Omental fat pad (tissue), 4 donors: ENCODE data around the gene RAP1GDS1. TPM values are rescaled to one million over a fixed set of nuclear protein-coding genes. Genes with fewer than 3 reads are reported as not detected.

ENCODE experiments used
- ATAC-seq: fragments of 150-250 bp; one replicate; pipeline ENCODE4 v1.9.1; 2016; ENCODE audit warnings: mild to moderate bottlenecking, moderate library complexity; ENCODE audit not compliant: low FRiP score
- DNase-seq: peaks from one replicate; pipeline ENCODE4 v3.0.0-alpha.2; 2019; ENCODE audit warnings: low spot score
- total RNA-seq, 4 donors: library from RNA; depleted of rRNA; stranded (reverse); fragments of >200 nt; gene quantifications; one replicate each; pipeline ENCODE4 v1.1.0, GENCODE V29; 2016
- TF ChIP-seq, protein P1 (sequence below), 3 donors: fragments of 450-650 bp; IDR thresholded peaks; one replicate each; pipeline ENCODE4 v1.5.1; 2016 to 2017; ENCODE audit warnings: antibody characterized with exemption in 3 of 3, mild to moderate bottlenecking in 3 of 3, moderate library complexity in 2 of 3

Gene RAP1GDS1
- total RNA-seq, 4 donors from 2014 or later: 21.3 to 45.1 (median 34.3) TPM

DNA sequence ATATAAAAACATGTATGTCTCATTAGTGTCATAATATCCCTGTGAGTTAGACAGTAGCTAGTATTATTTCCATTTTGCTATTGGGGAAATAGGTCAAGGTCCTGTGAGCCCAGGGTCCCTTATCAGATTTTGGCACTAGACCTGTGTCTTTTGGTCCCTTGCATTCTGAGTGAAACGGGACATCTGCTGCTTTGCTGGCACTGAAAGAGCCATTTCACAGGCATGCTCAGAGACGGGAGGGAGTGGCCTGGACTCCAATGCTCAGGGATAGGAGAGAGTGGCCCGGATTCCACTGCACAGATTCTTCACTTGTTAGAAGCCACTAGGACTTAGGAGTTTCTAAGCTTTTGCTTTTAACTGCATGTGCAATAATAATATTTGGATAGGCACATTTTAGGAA is 220.0 kb downstream of the RAP1GDS1 start:
- DNase-seq (no peak), ATAC-seq (no peak)
- TF ChIP-seq, protein P1, sequence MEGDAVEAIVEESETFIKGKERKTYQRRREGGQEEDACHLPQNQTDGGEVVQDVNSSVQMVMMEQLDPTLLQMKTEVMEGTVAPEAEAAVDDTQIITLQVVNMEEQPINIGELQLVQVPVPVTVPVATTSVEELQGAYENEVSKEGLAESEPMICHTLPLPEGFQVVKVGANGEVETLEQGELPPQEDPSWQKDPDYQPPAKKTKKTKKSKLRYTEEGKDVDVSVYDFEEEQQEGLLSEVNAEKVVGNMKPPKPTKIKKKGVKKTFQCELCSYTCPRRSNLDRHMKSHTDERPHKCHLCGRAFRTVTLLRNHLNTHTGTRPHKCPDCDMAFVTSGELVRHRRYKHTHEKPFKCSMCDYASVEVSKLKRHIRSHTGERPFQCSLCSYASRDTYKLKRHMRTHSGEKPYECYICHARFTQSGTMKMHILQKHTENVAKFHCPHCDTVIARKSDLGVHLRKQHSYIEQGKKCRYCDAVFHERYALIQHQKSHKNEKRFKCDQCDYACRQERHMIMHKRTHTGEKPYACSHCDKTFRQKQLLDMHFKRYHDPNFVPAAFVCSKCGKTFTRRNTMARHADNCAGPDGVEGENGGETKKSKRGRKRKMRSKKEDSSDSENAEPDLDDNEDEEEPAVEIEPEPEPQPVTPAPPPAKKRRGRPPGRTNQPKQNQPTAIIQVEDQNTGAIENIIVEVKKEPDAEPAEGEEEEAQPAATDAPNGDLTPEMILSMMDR (IDR thresholded peaks at IDR 0.05): no peak

DNA sequence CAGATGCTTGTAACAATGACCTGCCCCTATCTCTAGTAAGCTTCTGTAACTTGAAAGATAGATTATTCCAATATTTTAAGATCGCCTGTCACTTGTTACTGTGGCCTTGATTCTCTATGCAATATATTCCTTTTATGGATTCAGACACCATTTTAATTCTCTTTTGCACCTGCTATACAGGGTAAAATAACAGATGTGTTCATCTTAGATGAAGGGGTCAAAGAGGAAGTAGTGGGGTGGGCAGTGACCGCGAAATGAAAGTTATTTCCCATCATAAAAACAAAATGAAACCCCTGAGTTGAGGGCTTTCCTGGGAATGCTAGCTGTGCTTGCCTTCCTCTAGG is 221.3 kb downstream of the RAP1GDS1 start:
- TF ChIP-seq, protein P1 (IDR thresholded peaks at IDR 0.05): no peak
- DNase-seq (no peak), ATAC-seq (no peak)

DNA sequence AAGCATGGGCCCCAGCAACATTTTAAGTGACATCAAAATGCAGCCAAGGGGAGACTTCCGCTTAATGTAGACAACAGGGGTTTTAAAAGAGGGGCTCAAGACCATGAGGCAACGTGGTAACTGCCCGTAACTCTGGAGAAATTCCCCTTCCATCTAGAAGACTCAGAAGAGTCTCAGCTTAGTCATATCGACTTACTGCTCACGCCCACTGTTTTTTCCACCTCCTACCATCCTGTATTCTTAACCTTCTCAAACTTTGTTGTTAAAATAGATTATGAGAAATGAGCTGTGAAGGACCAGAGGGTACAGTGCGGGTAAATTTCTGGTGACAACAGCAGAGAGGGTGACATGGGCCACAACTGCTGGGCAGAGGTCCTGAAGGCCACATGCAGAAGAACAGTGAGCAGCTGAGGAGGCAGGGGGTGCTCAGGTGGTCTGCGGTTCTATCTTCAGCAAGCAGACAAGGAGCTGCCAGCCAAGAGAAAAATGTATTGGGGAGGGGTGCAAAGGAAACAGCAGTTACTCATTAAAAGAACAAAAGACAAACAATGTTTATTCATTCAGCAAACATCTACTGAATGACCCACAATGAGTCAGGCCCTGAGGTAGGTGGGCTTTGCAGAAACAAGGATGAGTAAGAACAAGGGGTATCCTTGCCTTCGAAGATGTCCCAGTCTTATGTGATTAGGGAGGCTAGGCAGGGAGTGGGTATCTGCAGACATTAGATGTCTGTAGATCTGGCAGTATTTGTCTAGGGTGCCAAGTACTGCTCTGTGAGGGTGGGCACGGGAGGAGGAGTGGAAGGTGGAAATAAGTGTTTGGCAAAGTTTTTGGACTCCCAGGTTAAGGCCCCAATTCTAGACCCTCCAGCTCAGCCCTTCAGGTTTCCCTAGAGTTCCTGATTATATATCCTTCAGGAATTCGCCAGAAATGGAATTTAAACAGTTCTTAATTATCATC is 221.9 kb downstream of the RAP1GDS1 start:
- TF ChIP-seq, protein P1 (IDR thresholded peaks at IDR 0.05): no peak
- no peak for ATAC-seq
- no peak for DNase-seq

DNA sequence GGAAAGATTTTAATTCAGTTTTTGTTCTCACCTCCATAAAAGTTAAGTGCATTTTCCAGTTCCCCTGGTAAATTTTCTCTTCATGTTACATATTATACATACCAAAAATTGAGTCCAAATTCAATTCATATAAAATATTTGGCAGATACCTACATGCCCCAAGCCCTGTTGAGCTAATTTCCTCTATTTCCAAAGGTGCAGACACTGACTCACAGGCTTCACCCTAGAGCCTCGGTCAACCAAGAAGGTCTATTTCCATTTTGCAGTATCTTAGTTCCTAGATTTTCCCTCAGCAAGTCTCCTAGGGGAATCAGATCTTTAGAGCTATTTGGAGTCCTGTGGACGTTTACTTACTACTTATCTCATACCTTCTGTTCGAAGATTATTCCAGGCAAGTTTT is 222.8 kb downstream of the RAP1GDS1 start:
- DNase-seq (no peak), ATAC-seq (no peak)
- TF ChIP-seq, protein P1 (IDR thresholded peaks at IDR 0.05): no peak

DNA sequence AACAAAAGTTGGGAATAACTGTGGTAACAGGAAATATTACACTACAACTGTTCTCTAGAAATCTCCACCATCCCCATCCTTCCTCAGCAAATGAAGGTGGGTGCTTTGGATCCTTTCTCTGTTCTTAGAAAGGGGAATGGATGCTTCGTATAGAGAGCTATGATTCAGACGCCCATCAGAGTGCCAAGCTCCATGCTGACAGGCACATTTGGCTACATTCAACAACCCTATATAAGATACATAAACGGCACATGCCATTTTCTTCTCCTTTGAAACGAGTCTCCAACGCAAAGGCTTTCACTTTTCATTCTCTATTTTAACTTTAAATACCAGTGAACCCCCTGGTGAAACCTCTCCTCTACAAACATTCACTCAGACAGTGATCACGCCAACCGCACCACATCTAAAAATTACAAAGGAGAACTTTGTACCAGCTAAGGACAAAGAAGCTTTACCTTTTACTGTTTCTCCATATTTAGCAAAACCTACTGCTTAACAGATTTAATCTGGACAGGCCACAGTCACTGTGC is 224.7 kb downstream of the RAP1GDS1 start:
- ATAC-seq (no peak), DNase-seq (no peak)
- TF ChIP-seq, protein P1 (IDR thresholded peaks at IDR 0.05): no peak

DNA sequence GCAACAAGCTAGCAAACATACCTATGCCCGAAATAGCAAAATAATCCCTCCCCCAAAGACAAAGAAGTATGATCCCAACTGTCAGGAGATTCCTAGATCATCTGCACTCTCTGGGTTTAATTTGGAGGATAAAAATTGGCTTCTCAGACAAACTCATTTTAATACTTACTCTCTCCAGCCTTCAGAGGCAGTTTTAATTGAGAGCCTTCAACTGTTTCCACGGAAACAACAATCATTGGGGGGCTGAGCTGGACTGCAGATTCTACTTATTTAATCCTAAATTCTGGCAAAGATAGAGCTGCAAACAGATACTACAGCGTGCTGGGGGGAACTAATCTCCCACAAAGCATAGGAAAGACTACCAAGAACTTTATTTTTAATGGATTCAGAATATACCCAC is 229.1 kb downstream of the RAP1GDS1 start:
- ATAC-seq (no peak), DNase-seq (no peak)
- TF ChIP-seq, protein P1 (IDR thresholded peaks at IDR 0.05): no peak
